ENCODE results near the gene PDE6D. TPM values are rescaled to one million over a fixed set of nuclear protein-coding genes. Genes with fewer than 3 reads are reported as not detected.

Gene PDE6D
- total RNA-seq, 4 donors from 2014 or later = 11.7 to 22.6 (median 17.6) TPM

DNA sequence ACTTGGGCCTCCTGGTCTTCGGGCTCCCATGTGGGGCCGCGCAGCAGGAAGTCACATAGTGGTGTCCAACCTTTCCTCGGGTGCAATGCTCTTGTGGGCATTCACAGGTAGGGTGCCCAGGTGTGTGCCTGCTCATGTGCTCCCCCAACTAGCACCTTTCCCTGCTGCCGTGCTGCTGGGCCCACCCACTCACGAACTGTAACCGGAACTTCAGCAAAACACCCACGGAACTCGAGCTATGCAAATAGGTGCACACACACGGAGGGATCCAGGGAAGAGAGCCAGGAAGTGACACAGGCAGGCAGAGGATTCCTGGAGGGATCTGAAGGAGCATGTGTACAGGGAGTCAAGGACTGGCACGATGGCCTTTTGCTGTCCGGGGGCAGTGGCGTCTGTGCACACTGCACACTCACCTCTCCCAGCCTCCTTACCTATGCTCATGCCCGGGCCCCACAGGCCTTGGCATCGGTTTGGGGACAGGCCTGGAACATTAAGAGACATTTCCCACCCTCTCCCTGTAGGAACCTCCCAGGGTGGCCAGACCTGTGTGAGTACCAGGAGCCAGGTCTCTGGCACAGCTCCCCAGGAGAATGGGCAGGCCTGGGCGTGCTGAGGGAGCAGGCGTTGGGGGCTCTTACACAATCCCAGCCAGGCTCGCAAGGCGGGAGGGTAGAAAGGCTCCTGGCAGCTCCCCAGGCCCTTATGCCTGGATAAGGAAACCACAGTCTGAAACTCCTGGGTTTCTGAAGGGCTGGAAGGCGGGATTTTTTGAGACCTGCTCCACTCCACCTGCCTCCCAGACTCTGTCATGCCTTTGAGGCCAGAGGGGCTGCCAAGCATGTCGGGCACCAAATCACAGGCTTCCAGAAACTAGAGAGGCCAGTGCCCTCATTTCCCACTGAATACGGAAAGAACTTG lies 79.4 kb downstream of the PDE6D start:
- DNase-seq (peak in 1 of 2 donors; percentile 77), ATAC-seq (peak in 1 of 2 donors; percentile 16)
- Histone ChIP-seq H3K27me3 (no peaks in the 10 kb centered on the region), H3K27ac (peak overlapping the region in 1 of 4 donors; percentile 57), H3K9me3 (no peaks in the 10 kb centered on the region), H3K4me3 (no peak overlapping the region), H3K4me1 (peaks cover 16 to 17% of the 10 kb centered on the region in 2 donors), H3K36me3 (no peaks in the 10 kb centered on the region)
- in situ Hi-C loops (cut with MboI; ENCODE audit: low sequenced_read_pairs in 4 of 4) = no loop called here
- TF ChIP-seq, protein P1, sequence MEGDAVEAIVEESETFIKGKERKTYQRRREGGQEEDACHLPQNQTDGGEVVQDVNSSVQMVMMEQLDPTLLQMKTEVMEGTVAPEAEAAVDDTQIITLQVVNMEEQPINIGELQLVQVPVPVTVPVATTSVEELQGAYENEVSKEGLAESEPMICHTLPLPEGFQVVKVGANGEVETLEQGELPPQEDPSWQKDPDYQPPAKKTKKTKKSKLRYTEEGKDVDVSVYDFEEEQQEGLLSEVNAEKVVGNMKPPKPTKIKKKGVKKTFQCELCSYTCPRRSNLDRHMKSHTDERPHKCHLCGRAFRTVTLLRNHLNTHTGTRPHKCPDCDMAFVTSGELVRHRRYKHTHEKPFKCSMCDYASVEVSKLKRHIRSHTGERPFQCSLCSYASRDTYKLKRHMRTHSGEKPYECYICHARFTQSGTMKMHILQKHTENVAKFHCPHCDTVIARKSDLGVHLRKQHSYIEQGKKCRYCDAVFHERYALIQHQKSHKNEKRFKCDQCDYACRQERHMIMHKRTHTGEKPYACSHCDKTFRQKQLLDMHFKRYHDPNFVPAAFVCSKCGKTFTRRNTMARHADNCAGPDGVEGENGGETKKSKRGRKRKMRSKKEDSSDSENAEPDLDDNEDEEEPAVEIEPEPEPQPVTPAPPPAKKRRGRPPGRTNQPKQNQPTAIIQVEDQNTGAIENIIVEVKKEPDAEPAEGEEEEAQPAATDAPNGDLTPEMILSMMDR (IDR thresholded peaks at IDR 0.05 in 4 of 5, conservative IDR thresholded peaks at IDR 0.05 in 1 of 5) = no peak
- no peak for TF ChIP-seq POLR2A (IDR thresholded peaks at IDR 0.05)
- intact Hi-C loops (cut with DNase I; ENCODE audit: low total_unique reads) = loop anchor here (10.0 kb wide), 1 partner anchor 1723 kb away; no protein-coding TSS in a partner anchor

DNA sequence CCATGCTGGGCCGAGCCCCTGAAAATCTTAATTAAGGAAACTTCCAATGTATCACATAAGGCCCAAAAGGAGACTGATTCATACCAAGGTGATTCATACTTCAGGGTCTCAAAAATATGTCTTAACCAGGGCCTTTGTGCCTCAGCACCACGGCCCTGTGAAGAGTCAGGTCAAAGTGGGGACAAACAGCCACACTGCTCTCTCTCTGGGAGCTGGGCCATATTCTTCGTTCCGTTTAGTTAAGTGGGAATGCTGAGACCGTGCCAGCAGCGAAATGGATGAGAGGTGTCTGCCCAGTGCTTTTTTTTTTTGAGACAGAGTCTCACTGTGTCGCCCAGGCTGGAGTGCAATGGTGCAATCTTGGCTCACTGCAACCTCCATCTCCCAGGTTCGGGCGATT lies 82.1 kb downstream of the PDE6D start:
- no peak overlapping the region for H3K4me3 ChIP-seq
- no peaks in the 10 kb centered on the region for H3K9me3 ChIP-seq
- ATAC-seq = peak; percentile 24 to 37
- H3K4me1 ChIP-seq = peaks cover 6 to 8% of the 10 kb centered on the region in 2 donors
- no peak overlapping the region for H3K27ac ChIP-seq
- in situ Hi-C loops (cut with MboI; ENCODE audit: low sequenced_read_pairs in 4 of 4) (no loop called here), intact Hi-C loops (cut with DNase I; ENCODE audit: low total_unique reads) (no loop called here)
- H3K36me3 ChIP-seq = no peaks in the 10 kb centered on the region
- H3K27me3 ChIP-seq = no peaks in the 10 kb centered on the region
- TF ChIP-seq POLR2A (IDR thresholded peaks at IDR 0.05) = no peak
- TF ChIP-seq, protein P1 (IDR thresholded peaks at IDR 0.05 in 4 of 5, conservative IDR thresholded peaks at IDR 0.05 in 1 of 5) = no peak
- DNase-seq = peak in 1 of 2 donors; percentile 43

DNA sequence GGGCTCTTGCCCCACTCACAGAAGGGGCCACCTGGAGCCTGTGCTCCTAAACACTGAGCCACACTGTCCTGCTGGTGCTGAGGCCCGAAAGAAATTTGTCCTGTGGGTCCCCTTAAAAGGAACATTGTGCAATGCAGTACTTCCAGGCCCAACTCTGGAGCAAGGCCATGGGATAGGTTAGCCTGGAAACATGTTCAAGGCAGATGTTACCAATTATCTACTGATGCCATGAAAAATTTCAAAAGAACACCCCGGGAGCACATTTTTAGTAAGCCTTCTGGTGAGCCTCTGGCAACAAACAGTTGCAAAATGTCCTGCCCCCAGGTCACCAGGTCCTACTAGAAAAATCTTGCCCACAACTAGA lies 85.1 kb downstream of the PDE6D start:
- Histone ChIP-seq H3K4me1 (no peaks in the 10 kb centered on the region), H3K27ac (peak overlapping the region; percentile 48 to 71 (median 58)), H3K9me3 (no peaks in the 10 kb centered on the region), H3K27me3 (no peaks in the 10 kb centered on the region), H3K36me3 (no peaks in the 10 kb centered on the region), H3K4me3 (no peak overlapping the region)
- intact Hi-C loops (cut with DNase I; ENCODE audit: low total_unique reads) = no loop called here
- ATAC-seq (peak; percentile 80 to 82), DNase-seq (peak; percentile 55 to 79)
- TF ChIP-seq POLR2A (IDR thresholded peaks at IDR 0.05) = peak in 1 of 2 donors; percentile 5
- TF ChIP-seq, protein P1 (IDR thresholded peaks at IDR 0.05 in 4 of 5, conservative IDR thresholded peaks at IDR 0.05 in 1 of 5) = no peak
- in situ Hi-C loops (cut with MboI; ENCODE audit: low sequenced_read_pairs in 4 of 4) = no loop called here

DNA sequence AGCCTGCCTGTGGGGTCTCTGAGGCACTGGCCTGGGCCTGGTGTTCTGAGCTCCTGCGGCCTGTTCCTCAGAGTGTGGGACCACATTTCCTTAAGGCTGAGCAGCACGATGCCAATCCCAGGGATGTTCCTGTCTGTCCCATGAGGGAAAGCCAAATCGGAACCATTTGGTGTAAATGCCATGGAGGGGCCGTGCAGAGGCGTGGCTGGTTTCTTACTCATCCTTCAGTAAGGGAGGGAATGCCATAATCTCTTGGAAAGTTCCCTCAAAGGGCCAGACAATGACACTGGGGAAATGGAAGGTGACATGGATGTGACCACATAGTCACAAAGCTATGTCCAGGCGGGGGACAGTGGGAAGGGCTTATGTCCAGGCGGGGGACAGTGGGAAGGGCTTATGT lies 87.1 kb downstream of the PDE6D start:
- no peak for DNase-seq
- Histone ChIP-seq H3K9me3 (no peaks in the 10 kb centered on the region), H3K4me1 (no peaks in the 10 kb centered on the region), H3K36me3 (no peaks in the 10 kb centered on the region), H3K27ac (no peak overlapping the region), H3K4me3 (no peak overlapping the region), H3K27me3 (no peaks in the 10 kb centered on the region)
- in situ Hi-C loops (cut with MboI; ENCODE audit: low sequenced_read_pairs in 4 of 4) = no loop called here
- TF ChIP-seq, protein P1 (IDR thresholded peaks at IDR 0.05 in 4 of 5, conservative IDR thresholded peaks at IDR 0.05 in 1 of 5) = no peak
- TF ChIP-seq POLR2A (IDR thresholded peaks at IDR 0.05) = no peak
- no peak for ATAC-seq
- intact Hi-C loops (cut with DNase I; ENCODE audit: low total_unique reads) = no loop called here

Data from gastrocnemius medialis (tissue), 4 donors.